ENCODE results near the gene S100A9. TPM values are rescaled to one million over a fixed set of nuclear protein-coding genes. Genes with fewer than 3 reads are reported as not detected.

The S100A9 gene
- total RNA-seq, 1 experiment from 2014 or later: not detected

DNA sequence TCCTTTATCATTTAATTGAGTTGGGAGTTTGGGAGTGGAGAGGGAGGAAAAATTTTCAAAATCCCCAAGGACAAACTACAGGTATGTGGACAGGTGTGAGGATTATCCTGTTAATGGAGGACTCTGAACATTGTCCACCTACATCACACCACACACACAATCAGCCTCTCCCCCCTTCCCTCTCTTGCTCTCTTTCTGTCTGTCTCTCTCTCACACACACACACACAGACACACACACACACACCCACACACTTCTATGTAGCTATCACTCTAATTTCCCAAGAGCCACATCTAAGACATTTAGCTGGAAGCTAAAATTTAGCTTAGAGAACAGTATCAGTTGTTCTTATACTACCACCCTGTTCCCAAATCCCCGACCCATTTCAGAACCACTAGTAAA lies 31.7 kb downstream of the S100A9 start:
- no peak overlapping the region for H4K91ac ChIP-seq (ENCODE audit: insufficient read length, low read depth, low read length)
- DNase-seq: no peak
- no peak overlapping the region for H4K5ac ChIP-seq (ENCODE audit: insufficient read length, low read depth, low read length)
- no peak overlapping the region for H3K4ac ChIP-seq (ENCODE audit: low read depth, low read length)
- WGBS (ENCODE audit: extremely low coverage, insufficient read length, low lambda C conversion rate): no CpG with 5 or more reads among the region's 1 CpG
- no peak overlapping the region for H4K8ac ChIP-seq (replicated peaks; ENCODE audit: insufficient read length, low read depth, low read length)
- H2BK120ac ChIP-seq (ENCODE audit: low read depth, low read length, poor library complexity, severe bottlenecking): no peak overlapping the region
- H3K18ac ChIP-seq (ENCODE audit: insufficient read length, low read depth, low read length): no peak overlapping the region
- H3K56ac ChIP-seq (ENCODE audit: insufficient read length, low read depth, low read length): no peak overlapping the region
- TF ChIP-seq, protein P1, sequence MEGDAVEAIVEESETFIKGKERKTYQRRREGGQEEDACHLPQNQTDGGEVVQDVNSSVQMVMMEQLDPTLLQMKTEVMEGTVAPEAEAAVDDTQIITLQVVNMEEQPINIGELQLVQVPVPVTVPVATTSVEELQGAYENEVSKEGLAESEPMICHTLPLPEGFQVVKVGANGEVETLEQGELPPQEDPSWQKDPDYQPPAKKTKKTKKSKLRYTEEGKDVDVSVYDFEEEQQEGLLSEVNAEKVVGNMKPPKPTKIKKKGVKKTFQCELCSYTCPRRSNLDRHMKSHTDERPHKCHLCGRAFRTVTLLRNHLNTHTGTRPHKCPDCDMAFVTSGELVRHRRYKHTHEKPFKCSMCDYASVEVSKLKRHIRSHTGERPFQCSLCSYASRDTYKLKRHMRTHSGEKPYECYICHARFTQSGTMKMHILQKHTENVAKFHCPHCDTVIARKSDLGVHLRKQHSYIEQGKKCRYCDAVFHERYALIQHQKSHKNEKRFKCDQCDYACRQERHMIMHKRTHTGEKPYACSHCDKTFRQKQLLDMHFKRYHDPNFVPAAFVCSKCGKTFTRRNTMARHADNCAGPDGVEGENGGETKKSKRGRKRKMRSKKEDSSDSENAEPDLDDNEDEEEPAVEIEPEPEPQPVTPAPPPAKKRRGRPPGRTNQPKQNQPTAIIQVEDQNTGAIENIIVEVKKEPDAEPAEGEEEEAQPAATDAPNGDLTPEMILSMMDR (conservative IDR thresholded peaks at IDR 0.05): no peak
- no peak overlapping the region for H3K4me2 ChIP-seq (ENCODE audit: insufficient read depth, insufficient read length, low read length)
- no peak overlapping the region for H3K27ac ChIP-seq (ENCODE audit: insufficient read length, low read depth, low read length)
- H3K14ac ChIP-seq (ENCODE audit: insufficient read depth, low read length): no peak overlapping the region
- H3K27me3 Mint-ChIP-seq (ENCODE audit: low read depth): peaks cover 9% of the 10 kb centered on the region
- H3K27me3 ChIP-seq (ENCODE audit: insufficient read depth, low read length): no peaks in the 10 kb centered on the region
- H3K9ac ChIP-seq (ENCODE audit: extremely low read depth, insufficient read length, low read length): no peak overlapping the region
- no peaks in the 10 kb centered on the region for H3K9me3 ChIP-seq (ENCODE audit: control insufficient read depth, low read depth, low read length)
- no peak overlapping the region for H3T11ph ChIP-seq (ENCODE audit: low read length)
- H3K23ac ChIP-seq (ENCODE audit: insufficient read length, low read depth, low read length): no peak overlapping the region
- H2BK15ac ChIP-seq (ENCODE audit: low read depth, low read length): no peak overlapping the region
- no peak overlapping the region for H2BK20ac ChIP-seq (ENCODE audit: low read depth, low read length, poor library complexity, severe bottlenecking)
- H2AFZ ChIP-seq (ENCODE audit: low read length): no peak overlapping the region
- H2AK5ac ChIP-seq (ENCODE audit: insufficient read length, low read length): no peak overlapping the region
- no peak overlapping the region for H2BK5ac ChIP-seq (ENCODE audit: insufficient read length, low read length)
- H3K9me3 Mint-ChIP-seq: no peaks in the 10 kb centered on the region
- no peak overlapping the region for H2BK12ac ChIP-seq (ENCODE audit: insufficient read length, low read depth, low read length)
- H3K4me3 Mint-ChIP-seq: no peak overlapping the region
- H3K36me3 Mint-ChIP-seq (ENCODE audit: insufficient read depth in 1 of 3, low read depth in 3 of 3): no peaks in the 10 kb centered on the region
- H3K27ac Mint-ChIP-seq: no peak overlapping the region
- H3K23me2 ChIP-seq (ENCODE audit: insufficient read length, low read depth, low read length, poor library complexity, severe bottlenecking): no peaks in the 10 kb centered on the region
- H3K79me1 ChIP-seq (ENCODE audit: insufficient read depth, low read depth, low read length, poor library complexity, severe bottlenecking): no peaks in the 10 kb centered on the region
- peaks cover 0 to 2% of the 10 kb centered on the region in 2 experiments; a peak in 1 of 4 replicates for H3K4me1 Mint-ChIP-seq
- H3K4me1 ChIP-seq (ENCODE audit: insufficient read depth, low read length): no peaks in the 10 kb centered on the region
- no peaks in the 10 kb centered on the region for H4K20me1 ChIP-seq (ENCODE audit: control insufficient read depth, insufficient read depth, insufficient read length)
- no peaks in the 10 kb centered on the region for H3K79me2 ChIP-seq (ENCODE audit: insufficient read depth, low read length)

All from H9 (cell line).